Measurements from ENCODE around the gene CLEC5A.
"Not testable (repeated sequence)": the region's sequence is repeated elsewhere in the genome, so short reads cannot be mapped to it uniquely, and the experiment has no call there.

CLEC5A gene

DNA sequence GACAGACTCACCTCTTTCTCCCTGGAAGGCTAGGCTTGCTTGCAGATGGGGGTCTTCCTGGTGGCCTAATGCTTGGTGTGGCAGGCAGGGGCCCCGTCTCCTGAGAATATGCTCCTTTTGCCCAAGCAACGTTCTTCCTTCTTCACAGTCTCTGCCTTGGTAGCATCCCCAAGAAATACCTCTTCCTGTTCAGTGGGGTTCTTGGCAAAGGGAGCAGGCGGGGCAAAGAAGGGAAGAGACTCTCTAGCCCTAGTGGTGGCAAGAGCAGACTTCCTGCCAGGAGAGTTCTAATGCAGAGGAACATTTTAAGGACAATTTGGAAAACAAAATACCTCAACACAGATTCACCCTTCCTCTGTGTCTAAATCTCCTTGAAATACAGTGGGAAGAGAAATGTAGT lies at the start of gene CLEC5A:
Gene CLEC5A (minus strand): TSS at position 179 of the 400 bp plus-strand sequence. CDS start 682 bp downstream, outside the sequence.
- Mint-ChIP-seq H3K27me3 (ENCODE audit: low read depth) (no peaks in the 10 kb centered on the region), H3K4me3 (no peak within 1 kb of the TSS), H3K9me3 (peaks cover 3% of the 10 kb centered on the region), H3K4me1 (ENCODE audit: low read depth) (no peaks in the 10 kb centered on the region), H3K36me3 (ENCODE audit: low read depth) (no peaks in the 10 kb centered on the region), H3K27ac (no peak within 1 kb of the TSS)

GRCh38 chr7:141993354-141993753 lies 46.6 kb upstream of the CLEC5A start:
- H3K27ac Mint-ChIP-seq: no peak overlapping the region
- H3K4me3 Mint-ChIP-seq: no peak overlapping the region
- H3K4me1 Mint-ChIP-seq (ENCODE audit: low read depth): peaks cover 4% of the 10 kb centered on the region
- H3K9me3 Mint-ChIP-seq: no peaks in the 10 kb centered on the region
- no peaks in the 10 kb centered on the region for H3K27me3 Mint-ChIP-seq (ENCODE audit: low read depth)
- no peaks in the 10 kb centered on the region for H3K36me3 Mint-ChIP-seq (ENCODE audit: low read depth)

GRCh38 chr7:141992688-141993087 lies 45.9 kb upstream of the CLEC5A start:
- H3K4me3 Mint-ChIP-seq: no peak overlapping the region
- no peaks in the 10 kb centered on the region for H3K36me3 Mint-ChIP-seq (ENCODE audit: low read depth)
- H3K4me1 Mint-ChIP-seq (ENCODE audit: low read depth): peaks cover 4% of the 10 kb centered on the region
- no peak overlapping the region for H3K27ac Mint-ChIP-seq
- H3K27me3 Mint-ChIP-seq (ENCODE audit: low read depth): no peaks in the 10 kb centered on the region
- H3K9me3 Mint-ChIP-seq: no peaks in the 10 kb centered on the region

- H3K4me1 Mint-ChIP-seq (ENCODE audit: low read depth): peaks cover 4% of the 10 kb centered on the region
- no peaks in the 10 kb centered on the region for H3K27me3 Mint-ChIP-seq (ENCODE audit: low read depth)
- H3K27ac Mint-ChIP-seq: no peak overlapping the region
- H3K36me3 Mint-ChIP-seq (ENCODE audit: low read depth): no peaks in the 10 kb centered on the region
- H3K4me3 Mint-ChIP-seq: no peak overlapping the region
- H3K9me3 Mint-ChIP-seq: no peaks in the 10 kb centered on the region
Measured at GRCh38 chr7:141992156-141992555, 45.4 kb upstream of the CLEC5A start.

GRCh38 chr7:141991140-141991539 lies 44.4 kb upstream of the CLEC5A start:
- Mint-ChIP-seq H3K27ac (no peak overlapping the region), H3K9me3 (no peaks in the 10 kb centered on the region), H3K4me1 (ENCODE audit: low read depth) (peaks cover 4% of the 10 kb centered on the region), H3K27me3 (ENCODE audit: low read depth) (no peaks in the 10 kb centered on the region), H3K36me3 (ENCODE audit: low read depth) (no peaks in the 10 kb centered on the region), H3K4me3 (no peak overlapping the region)

DNA sequence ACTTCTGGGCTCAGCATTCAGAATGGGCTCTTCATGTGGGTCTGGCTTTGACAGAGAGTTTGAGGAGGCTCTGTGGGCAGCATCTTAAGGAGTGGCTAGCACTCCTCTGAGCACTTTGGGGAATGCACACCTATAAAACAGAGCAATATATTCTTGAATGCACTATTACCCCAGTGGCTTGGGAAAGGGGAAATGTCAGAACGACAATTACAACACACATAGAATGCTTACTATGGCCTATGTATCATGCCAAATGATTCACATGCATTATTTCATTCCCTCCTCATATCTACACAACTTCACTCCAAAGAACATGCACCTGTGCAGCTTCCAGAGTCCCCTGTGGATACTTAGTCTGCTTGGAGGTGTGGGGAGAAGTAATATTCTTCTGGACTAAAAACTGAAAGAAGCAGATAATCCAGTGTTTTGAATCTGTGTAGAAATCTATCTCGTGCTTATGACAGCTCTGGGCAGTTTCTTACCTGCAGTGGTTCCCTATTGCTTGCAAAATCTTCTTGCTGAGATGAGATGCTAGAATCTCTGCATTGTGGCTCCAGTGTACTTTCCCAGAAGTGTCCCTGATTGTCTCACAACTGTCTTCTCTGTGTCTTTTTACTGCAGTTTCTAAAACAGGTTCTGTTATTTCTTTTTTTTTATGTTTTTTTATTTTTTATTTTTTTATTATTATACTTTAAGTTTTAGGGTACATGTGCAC lies 43.4 kb upstream of the CLEC5A start:
- Mint-ChIP-seq H3K9me3 (no peaks in the 10 kb centered on the region), H3K27ac (no peak overlapping the region), H3K36me3 (ENCODE audit: low read depth) (no peaks in the 10 kb centered on the region), H3K4me1 (ENCODE audit: low read depth) (peaks cover 4% of the 10 kb centered on the region), H3K4me3 (no peak overlapping the region), H3K27me3 (ENCODE audit: low read depth) (no peaks in the 10 kb centered on the region)

DNA sequence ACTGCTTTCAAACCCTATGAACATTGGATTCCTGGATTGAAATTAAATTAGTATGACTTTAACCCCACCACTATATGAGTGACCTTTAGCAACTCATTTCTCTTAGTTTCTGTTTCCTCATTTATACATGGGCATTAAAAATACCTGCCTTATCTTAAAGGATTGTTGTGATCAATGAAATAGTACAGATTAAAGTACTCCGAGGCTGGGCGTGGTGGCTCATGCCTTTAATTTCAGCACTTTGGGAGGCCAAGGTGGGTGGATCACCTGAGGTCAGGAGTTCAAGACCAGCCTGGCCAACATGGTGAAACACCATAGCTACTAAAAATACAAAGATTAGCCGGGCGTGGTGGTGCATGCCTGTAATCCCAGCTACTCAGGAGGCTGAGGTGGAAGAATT lies 41.0 kb upstream of the CLEC5A start:
- not testable (repeated sequence) for H3K4me1 Mint-ChIP-seq (ENCODE audit: low read depth)

GRCh38 chr7:141986923-141987322 lies 40.1 kb upstream of the CLEC5A start:
- Mint-ChIP-seq H3K4me1 (ENCODE audit: low read depth) (peaks cover 4% of the 10 kb centered on the region), H3K36me3 (ENCODE audit: low read depth) (no peaks in the 10 kb centered on the region), H3K27me3 (ENCODE audit: low read depth) (no peaks in the 10 kb centered on the region), H3K9me3 (no peaks in the 10 kb centered on the region), H3K4me3 (no peak overlapping the region), H3K27ac (no peak overlapping the region)

More for the DNA sequence above, 41.0 kb upstream of the CLEC5A start:
- H3K27ac Mint-ChIP-seq; H3K36me3 Mint-ChIP-seq (ENCODE audit: low read depth); H3K27me3 Mint-ChIP-seq (ENCODE audit: low read depth); H3K4me3 Mint-ChIP-seq; H3K9me3 Mint-ChIP-seq: not testable (repeated sequence)

DNA sequence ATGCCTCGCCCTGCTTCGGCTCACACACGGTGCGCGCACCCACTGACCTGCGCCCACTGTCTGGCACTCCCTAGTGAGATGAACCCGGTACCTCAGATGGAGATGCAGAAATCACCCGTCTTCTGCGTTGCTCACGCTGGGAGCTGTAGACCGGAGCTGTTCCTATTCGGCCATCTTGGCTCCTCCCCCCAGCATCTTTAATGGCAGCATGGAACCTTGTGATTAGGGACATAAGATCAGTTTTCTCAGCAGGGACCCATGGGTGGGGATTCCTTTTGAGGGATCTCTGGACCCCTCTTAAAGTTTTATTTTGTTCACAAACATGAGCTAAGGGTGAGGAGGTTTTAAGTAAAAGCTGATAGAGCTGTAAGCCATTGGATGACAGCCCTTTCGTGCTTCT lies 39.2 kb upstream of the CLEC5A start:
- H3K9me3 Mint-ChIP-seq; H3K27ac Mint-ChIP-seq; H3K36me3 Mint-ChIP-seq (ENCODE audit: low read depth); H3K4me3 Mint-ChIP-seq; H3K4me1 Mint-ChIP-seq (ENCODE audit: low read depth); H3K27me3 Mint-ChIP-seq (ENCODE audit: low read depth): not testable (repeated sequence)

- no peaks in the 10 kb centered on the region for H3K9me3 Mint-ChIP-seq
- H3K36me3 Mint-ChIP-seq (ENCODE audit: low read depth): no peaks in the 10 kb centered on the region
- H3K27me3 Mint-ChIP-seq (ENCODE audit: low read depth): no peaks in the 10 kb centered on the region
- no peak overlapping the region for H3K4me3 Mint-ChIP-seq
- no peak overlapping the region for H3K27ac Mint-ChIP-seq
- peaks cover 12% of the 10 kb centered on the region for H3K4me1 Mint-ChIP-seq (ENCODE audit: low read depth)
Measured at GRCh38 chr7:141979568-141979967, 32.8 kb upstream of the CLEC5A start.

DNA sequence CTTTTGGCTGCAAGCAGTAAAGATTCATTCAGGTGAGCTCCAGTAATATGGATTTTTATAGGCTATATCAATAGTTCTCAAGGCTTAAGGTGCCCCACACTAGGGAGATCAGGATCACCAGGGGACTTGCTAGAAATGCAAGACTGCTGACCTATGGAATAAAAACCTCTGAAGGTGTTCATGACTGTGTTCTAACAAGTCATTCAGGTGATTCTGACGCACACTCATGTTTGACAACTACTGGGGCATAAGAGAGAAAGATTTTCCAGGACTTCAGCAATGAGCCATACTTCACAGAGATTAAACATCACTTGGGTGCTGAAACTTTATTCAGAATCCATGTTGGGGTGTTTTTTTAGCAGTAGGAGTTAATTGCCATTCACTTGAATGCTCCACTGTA lies 31.6 kb upstream of the CLEC5A start:
- Mint-ChIP-seq H3K27ac (no peak overlapping the region), H3K4me3 (no peak overlapping the region)

DNA sequence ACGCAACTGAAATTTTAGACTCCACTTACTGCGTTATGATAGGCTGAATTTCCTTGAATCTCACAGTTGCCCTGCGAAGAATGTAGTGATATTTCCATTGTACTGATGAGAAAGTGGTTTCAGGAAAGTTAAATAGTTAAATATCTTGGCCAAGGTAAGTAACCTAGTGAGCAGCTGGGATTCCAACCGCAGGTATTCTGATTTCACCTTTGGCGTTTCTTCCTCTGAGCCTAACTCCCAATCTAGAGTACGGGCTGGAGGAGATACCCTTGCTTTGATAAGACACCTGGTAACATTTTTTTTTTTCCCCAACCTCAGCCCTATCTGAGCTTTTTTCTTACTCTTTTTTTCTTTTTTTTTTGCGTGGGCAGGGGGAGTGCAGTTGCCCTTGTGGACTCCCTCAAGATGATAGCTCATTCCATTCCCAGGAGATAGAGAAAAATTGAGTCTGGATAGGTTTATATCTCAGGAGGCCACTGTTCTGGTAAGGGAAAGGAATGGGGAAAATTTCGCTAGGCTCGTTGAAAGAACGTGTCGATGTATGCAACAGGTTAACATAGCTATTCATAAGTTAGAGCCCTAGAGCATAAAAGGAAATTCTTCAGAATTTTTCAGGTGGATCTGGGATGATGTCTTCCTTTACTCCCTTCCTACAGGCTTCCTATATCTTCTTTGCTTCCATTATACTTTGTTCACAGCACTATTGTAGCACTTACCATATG lies 29.9 kb upstream of the CLEC5A start:
- H3K4me3 Mint-ChIP-seq: peak overlapping the region; percentile 63
- H3K4me1 Mint-ChIP-seq (ENCODE audit: low read depth): peaks cover 12% of the 10 kb centered on the region
- H3K9me3 Mint-ChIP-seq: no peaks in the 10 kb centered on the region
- no peaks in the 10 kb centered on the region for H3K27me3 Mint-ChIP-seq (ENCODE audit: low read depth)
- no peak overlapping the region for H3K27ac Mint-ChIP-seq
- H3K36me3 Mint-ChIP-seq (ENCODE audit: low read depth): no peaks in the 10 kb centered on the region

More for the DNA sequence above, 31.6 kb upstream of the CLEC5A start:
- H3K27me3 Mint-ChIP-seq (ENCODE audit: low read depth): no peaks in the 10 kb centered on the region
- H3K36me3 Mint-ChIP-seq (ENCODE audit: low read depth): no peaks in the 10 kb centered on the region
- H3K4me1 Mint-ChIP-seq (ENCODE audit: low read depth): peaks cover 12% of the 10 kb centered on the region
- H3K9me3 Mint-ChIP-seq: no peaks in the 10 kb centered on the region

- Mint-ChIP-seq H3K27me3 (ENCODE audit: low read depth) (no peaks in the 10 kb centered on the region), H3K4me1 (ENCODE audit: low read depth) (peaks cover 12% of the 10 kb centered on the region), H3K9me3 (no peaks in the 10 kb centered on the region), H3K36me3 (ENCODE audit: low read depth) (no peaks in the 10 kb centered on the region), H3K4me3 (peak overlapping the region; percentile 63), H3K27ac (peak overlapping the region; percentile 14)
Measured at GRCh38 chr7:141975806-141976523, 29.2 kb upstream of the CLEC5A start.

DNA sequence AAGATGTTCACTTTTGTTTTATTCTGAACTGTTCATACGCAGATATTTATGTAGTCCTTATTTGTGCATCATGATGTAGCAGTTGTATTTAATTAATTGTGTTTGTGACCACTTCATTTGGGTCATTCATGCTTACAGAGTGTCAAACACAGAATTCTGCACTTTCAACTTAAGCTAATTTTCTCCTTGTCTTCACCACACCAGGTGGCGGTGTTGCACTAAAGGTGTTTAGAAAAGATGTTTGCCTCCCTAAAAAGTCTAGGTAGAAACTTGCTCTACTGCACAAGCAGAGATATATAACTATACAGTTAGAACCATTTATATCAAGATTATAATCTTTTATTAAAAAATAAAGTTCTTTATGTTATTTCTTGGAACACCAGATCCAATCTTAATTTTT lies 28.1 kb upstream of the CLEC5A start:
- Mint-ChIP-seq H3K4me3 (no peak overlapping the region), H3K4me1 (ENCODE audit: low read depth) (peaks cover 12% of the 10 kb centered on the region), H3K27me3 (ENCODE audit: low read depth) (no peaks in the 10 kb centered on the region), H3K36me3 (ENCODE audit: low read depth) (no peaks in the 10 kb centered on the region), H3K9me3 (no peaks in the 10 kb centered on the region), H3K27ac (no peak overlapping the region)

GRCh38 chr7:141973673-141974072 lies 26.9 kb upstream of the CLEC5A start, which contains the start of gene TAS2R38:
Gene TAS2R38 (minus strand): TSS chr7:141973773. CDS start chr7:141973689, 84 bp downstream.
- Mint-ChIP-seq H3K4me1 (ENCODE audit: low read depth) (peaks cover 11% of the 10 kb centered on the region), H3K4me3 (no peak within 1 kb of the TSS), H3K27ac (no peak within 1 kb of the TSS), H3K9me3 (no peaks in the 10 kb centered on the region), H3K27me3 (ENCODE audit: low read depth) (no peaks in the 10 kb centered on the region), H3K36me3 (ENCODE audit: low read depth) (no peaks in the 10 kb centered on the region)

Measured in T-helper 1 cell treated with Interleukin-12 subunit alpha and Interleukin-12 subunit beta and Interleukin-4 antibody, amounts not matched to agents 30 μg/mL and 1 μg/mL, for 36 hours (primary cell).